A549 treated with CpdA at 1 μM for 4 hours (cell line): Measurements from ENCODE around the gene RNU6-7. TPM values are rescaled to one million over a fixed set of nuclear protein-coding genes. Genes with fewer than 3 reads are reported as not detected.

ENCODE experiments used
- total RNA-seq: library from RNA; stranded (reverse); fragments of 200-300 nt; extraction: Qiagen RNA extraction; gene quantifications from 5 replicates; pipeline ENCODE4 v1.2.3, GENCODE V29; 2022; ENCODE audit warnings: low read depth

The RNU6-7 gene
- not detected in 5 replicates for total RNA-seq

DNA sequence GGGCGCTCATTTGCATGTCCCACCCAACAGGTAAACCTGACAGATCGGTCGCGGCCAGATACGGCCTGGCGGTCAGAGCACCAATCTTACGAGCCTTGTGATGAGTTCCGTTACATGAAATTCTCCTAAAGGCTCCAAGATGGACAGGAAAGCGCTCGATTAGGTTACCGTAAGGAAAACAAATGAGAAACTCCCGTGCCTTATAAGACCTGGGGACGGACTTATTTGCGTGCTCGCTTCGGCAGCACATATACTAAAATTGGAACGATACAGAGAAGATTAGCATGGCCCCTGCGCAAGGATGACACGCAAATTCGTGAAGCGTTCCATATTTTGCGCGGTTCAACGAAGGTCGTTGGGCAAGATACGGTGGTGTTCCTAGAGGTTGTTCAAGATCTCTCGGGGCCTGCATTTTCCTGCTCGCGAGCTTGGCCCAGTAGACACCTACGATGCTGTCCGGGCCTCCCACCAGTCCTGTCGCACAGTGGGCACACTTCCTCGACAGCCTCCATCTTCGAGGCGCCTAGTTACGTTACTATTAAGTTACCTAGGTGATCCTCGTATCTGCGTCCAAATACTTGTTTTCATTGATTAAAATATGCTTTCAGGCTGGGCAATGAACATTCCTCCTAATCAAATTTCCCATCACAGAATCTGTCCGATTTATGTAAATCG, at the start of gene RNU6-7:
Gene RNU6-7, plus strand, starts transcription at position 230 of the 675 bp plus-strand sequence.

DNA sequence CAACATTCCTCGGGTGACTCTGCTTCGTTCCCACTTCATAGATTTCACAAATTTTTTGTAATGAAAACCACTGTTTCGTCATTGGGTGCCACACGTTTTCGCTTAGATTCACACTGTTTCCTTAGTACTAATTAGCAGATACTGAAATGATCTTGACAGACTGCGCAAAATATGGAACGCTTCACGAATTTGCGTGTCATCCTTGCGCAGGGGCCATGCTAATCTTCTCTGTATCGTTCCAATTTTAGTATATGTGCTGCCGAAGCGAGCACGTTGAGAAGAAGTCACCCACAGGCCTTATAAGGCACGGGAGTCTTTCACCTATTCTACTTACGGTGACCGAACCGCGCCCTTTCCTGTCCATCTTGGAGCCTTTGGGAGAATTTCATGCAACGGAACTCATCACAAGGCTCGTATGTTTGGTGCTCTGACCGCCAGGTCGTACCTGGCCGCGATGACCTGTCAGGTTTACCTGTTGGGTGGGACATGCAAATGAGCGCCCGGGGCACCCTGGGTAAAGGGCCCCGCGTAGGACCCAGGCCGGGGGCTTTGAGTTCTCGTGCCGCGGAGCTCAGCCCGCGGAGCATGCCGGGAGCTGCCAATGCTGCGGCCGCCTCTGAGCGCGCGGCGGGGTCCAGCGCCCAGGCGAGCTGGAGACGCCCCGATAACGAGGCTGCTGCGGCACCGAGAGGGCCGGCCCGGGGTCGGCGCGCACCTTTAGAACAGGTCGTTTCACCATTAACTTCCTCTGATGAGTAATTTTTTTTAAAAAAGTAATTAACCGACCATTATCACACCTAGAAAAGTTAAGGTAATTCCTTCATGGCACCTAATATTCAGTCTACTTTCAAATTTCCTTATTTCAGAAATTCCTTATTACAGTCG, 1.4 kb downstream of the RNU6-7 start, which contains the start of gene RNU6-8:
Gene RNU6-8, minus strand, starts transcription at position 272 of the 885 bp plus-strand sequence.

Other genes starting within 250 kb of the RNU6-7 start
- 44.7 to 79.5 TPM (median 52.5 TPM) in 5 replicates for gene ARHGAP5, start 124.7 kb upstream of the RNU6-7 start, total RNA-seq
- gene RNU6-8, start 1.2 kb downstream of the RNU6-7 start, total RNA-seq, result not detected in 5 replicates
- 0.43 to 0.91 TPM (median 0.73 TPM) in 5 replicates for gene AKAP6, start 127.3 kb downstream of the RNU6-7 start, total RNA-seq